ENCODE results near the gene TTLL9. TPM values are rescaled to one million over a fixed set of nuclear protein-coding genes. Genes with fewer than 3 reads are reported as not detected.

TTLL9 gene
- polyA plus RNA-seq, 4 donors: 2.2 to 5.9 (median 3.8) TPM

GRCh38 chr20:31853481-31853880, 17.0 kb upstream of the TTLL9 start:
- DNase-seq (ENCODE audit: low read depth in 4 of 4, low spot score in 2 of 4): no peak

- no peak for DNase-seq (ENCODE audit: low read depth in 4 of 4, low spot score in 2 of 4)
These were observed 13.9 kb upstream of the TTLL9 start for GRCh38 chr20:31856516-31856915.

GRCh38 chr20:31857861-31858759, 12.3 kb upstream of the TTLL9 start:
- DNase-seq (ENCODE audit: low read depth in 4 of 4, low spot score in 2 of 4): no peak

- no peak for DNase-seq (ENCODE audit: low read depth in 4 of 4, low spot score in 2 of 4)
These were observed 11.7 kb upstream of the TTLL9 start for GRCh38 chr20:31858760-31859083.

- DNase-seq (ENCODE audit: low read depth in 4 of 4, low spot score in 2 of 4): no peak
These were observed 11.0 kb upstream of the TTLL9 start for GRCh38 chr20:31859266-31859997.

GRCh38 chr20:31859998-31860380, 10.4 kb upstream of the TTLL9 start:
- DNase-seq (ENCODE audit: low read depth in 4 of 4, low spot score in 2 of 4): no peak

- no peak for DNase-seq (ENCODE audit: low read depth in 4 of 4, low spot score in 2 of 4)
These were observed 9.9 kb upstream of the TTLL9 start for GRCh38 chr20:31860390-31861134.

- DNase-seq (ENCODE audit: low read depth in 4 of 4, low spot score in 2 of 4): no peak
These were observed 9.4 kb upstream of the TTLL9 start for GRCh38 chr20:31861135-31861384.

GRCh38 chr20:31861385-31862156, 8.9 kb upstream of the TTLL9 start:
- peak in 1 of 4 donors; percentile 59 for DNase-seq (ENCODE audit: low read depth in 4 of 4, low spot score in 2 of 4)

GRCh38 chr20:31862157-31862470, 8.3 kb upstream of the TTLL9 start:
- no peak for DNase-seq (ENCODE audit: low read depth in 4 of 4, low spot score in 2 of 4)

GRCh38 chr20:31862506-31862905, 7.9 kb upstream of the TTLL9 start:
- DNase-seq (ENCODE audit: low read depth in 4 of 4, low spot score in 2 of 4): no peak

- DNase-seq (ENCODE audit: low read depth in 4 of 4, low spot score in 2 of 4): no peak
These were observed 6.9 kb upstream of the TTLL9 start for GRCh38 chr20:31863296-31864085.

- DNase-seq (ENCODE audit: low read depth in 4 of 4, low spot score in 2 of 4): no peak
These were observed 5.7 kb upstream of the TTLL9 start for GRCh38 chr20:31864521-31865400.

GRCh38 chr20:31866221-31866620, 4.2 kb upstream of the TTLL9 start:
- no peak for DNase-seq (ENCODE audit: low read depth in 4 of 4, low spot score in 2 of 4)

- no peak for DNase-seq (ENCODE audit: low read depth in 4 of 4, low spot score in 2 of 4)
These were observed 1.4 kb upstream of the TTLL9 start for GRCh38 chr20:31868853-31869672.

GRCh38 chr20:31869673-31869941, 827 bp upstream of the TTLL9 start:
- no peak for DNase-seq (ENCODE audit: low read depth in 4 of 4, low spot score in 2 of 4)

GRCh38 chr20:31870726-31871617, 538 bp downstream of the TTLL9 start:
- DNase-seq (ENCODE audit: low read depth in 4 of 4, low spot score in 2 of 4): no peak

GRCh38 chr20:31871618-31871954, 1.2 kb downstream of the TTLL9 start:
- no peak for DNase-seq (ENCODE audit: low read depth in 4 of 4, low spot score in 2 of 4)

All from left renal cortex interstitium (tissue), 4 donors.